Measurements from ENCODE around the gene BAZ2B.

Gene BAZ2B

DNA sequence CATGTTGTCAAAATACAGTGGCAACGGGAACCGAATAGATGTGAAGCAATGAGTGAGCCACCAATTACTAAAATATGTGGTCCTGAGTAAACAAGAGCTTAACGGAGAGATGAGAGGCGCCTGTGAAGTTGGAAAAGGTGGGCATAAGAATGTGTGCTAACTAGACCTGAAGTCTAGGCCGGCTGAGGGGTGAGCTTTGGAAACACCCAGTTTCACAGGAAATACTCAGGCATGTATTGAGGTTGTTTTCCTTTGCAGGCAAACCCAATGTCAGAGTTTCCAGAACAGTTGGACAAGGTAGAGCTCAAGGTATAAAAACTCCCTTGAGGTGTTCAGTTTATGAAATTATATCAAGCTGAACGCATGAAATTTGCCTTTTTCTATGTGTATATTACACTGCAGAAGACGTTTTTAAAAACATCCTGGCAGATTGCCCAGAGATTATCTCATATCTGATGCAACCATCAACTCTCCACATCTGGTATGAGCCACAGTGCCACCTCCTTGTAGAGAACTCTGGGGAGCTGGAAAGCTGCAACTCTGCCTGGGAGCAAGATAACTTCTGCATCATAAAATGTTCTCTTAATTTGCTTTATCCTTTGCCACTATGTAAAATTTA lies 325.9 kb downstream of the BAZ2B start:
- no peak for TF ChIP-seq ZFX (IDR thresholded peaks at IDR 0.05)
- TF ChIP-seq, protein P1, sequence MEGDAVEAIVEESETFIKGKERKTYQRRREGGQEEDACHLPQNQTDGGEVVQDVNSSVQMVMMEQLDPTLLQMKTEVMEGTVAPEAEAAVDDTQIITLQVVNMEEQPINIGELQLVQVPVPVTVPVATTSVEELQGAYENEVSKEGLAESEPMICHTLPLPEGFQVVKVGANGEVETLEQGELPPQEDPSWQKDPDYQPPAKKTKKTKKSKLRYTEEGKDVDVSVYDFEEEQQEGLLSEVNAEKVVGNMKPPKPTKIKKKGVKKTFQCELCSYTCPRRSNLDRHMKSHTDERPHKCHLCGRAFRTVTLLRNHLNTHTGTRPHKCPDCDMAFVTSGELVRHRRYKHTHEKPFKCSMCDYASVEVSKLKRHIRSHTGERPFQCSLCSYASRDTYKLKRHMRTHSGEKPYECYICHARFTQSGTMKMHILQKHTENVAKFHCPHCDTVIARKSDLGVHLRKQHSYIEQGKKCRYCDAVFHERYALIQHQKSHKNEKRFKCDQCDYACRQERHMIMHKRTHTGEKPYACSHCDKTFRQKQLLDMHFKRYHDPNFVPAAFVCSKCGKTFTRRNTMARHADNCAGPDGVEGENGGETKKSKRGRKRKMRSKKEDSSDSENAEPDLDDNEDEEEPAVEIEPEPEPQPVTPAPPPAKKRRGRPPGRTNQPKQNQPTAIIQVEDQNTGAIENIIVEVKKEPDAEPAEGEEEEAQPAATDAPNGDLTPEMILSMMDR (conservative IDR thresholded peaks at IDR 0.05), result no peak
- H3K27ac ChIP-seq, result no peak overlapping the region

- no peak overlapping the region for H3K27ac ChIP-seq
- TF ChIP-seq, protein P1 (conservative IDR thresholded peaks at IDR 0.05), result no peak
- no peak for TF ChIP-seq ZFX (IDR thresholded peaks at IDR 0.05)
These were observed 328.6 kb downstream of the BAZ2B start for GRCh38 chr2:159287733-159288132.

GRCh38 chr2:159286709-159287441 lies 329.5 kb downstream of the BAZ2B start:
- peak overlapping the region; percentile 88 for H3K27ac ChIP-seq
- TF ChIP-seq, protein P1 (conservative IDR thresholded peaks at IDR 0.05), result no peak
- peak; percentile 63 for TF ChIP-seq ZFX (IDR thresholded peaks at IDR 0.05)

DNA sequence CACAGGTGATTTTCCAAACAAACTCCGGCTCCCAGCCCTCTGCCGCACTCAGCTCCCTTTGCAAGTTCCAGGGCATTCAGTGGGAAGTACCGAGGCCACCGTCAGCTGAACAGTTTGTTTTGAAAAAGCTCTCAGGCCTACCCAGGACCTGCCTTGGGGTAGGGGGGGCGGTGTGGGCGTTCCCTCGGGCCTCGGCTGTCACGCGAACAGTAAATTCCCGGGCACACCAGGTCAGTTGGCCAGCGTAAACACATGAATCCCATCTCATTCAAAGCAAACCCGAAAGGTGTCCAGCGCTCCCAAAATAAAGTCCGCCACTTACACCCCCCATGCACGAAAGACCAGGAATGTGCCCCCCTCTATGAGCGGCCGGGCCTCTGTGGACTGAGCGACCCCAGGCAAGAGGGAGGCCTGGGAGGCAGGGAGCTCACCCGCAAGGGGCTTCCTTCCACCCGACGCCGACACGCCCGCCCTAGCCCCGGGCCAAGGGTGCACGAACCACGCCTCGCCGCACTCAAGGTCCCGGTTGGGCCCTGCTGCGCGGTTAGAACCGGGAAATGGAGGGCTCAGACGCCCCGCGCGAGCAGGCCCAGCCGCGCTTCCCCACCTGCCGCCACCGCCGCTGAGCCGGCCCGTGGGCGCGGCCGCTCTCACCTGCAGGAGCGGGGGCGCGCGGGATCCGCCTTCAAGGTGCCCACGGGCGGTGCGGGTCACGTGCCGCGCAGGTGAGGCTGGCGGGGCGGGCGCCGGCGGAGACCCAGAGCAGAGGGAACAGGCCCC lies 330.2 kb downstream of the BAZ2B start, which contains the start of gene WDSUB1:
TSS of gene WDSUB1 (minus strand) at position 775 of the 780 bp plus-strand sequence. CDS start 3,634 bp downstream, outside the sequence.
- no peak for TF ChIP-seq ZFX (IDR thresholded peaks at IDR 0.05)
- TF ChIP-seq, protein P1 (conservative IDR thresholded peaks at IDR 0.05), result no peak
- H3K27ac ChIP-seq, result peak within 1 kb of the TSS; percentile 88

- TF ChIP-seq ZFX (IDR thresholded peaks at IDR 0.05), result no peak
- TF ChIP-seq, protein P1 (conservative IDR thresholded peaks at IDR 0.05), result no peak
- H3K27ac ChIP-seq, result peak overlapping the region; percentile 88; the same call in 1 of the 2 replicates
These were observed 330.9 kb downstream of the BAZ2B start for GRCh38 chr2:159285433-159285832.

DNA sequence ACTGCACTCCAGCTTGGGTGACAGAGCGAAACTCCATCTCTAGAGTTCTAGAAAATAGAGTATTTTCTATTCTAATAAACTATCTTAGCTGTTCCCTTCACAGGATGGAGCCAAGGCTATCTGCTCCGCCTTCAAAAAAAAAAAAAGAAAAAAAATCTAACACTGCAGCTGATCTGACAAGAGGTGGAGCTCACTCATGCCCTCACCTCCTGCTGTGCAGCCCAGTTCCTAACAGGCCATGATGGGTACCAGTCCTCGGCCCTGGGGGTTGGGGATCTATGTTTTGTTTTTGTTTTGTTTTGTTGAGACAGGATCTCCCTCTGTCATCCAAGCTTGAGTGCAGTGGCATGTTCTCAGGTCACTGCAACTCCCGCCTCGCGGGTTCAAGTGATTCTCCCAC lies 332.8 kb downstream of the BAZ2B start:
- no peak for TF ChIP-seq ZFX (IDR thresholded peaks at IDR 0.05)
- TF ChIP-seq, protein P1 (conservative IDR thresholded peaks at IDR 0.05), result no peak
- H3K27ac ChIP-seq, result no peak overlapping the region

Measured in C4-2B (cell line).